Tibial nerve (tissue), 4 donors: Measurements from ENCODE around the gene ZNF518B.

ENCODE experiments used
- CTCF ChIP-seq, 5 experiments: fragments of 200-600 bp in 3 of 5; fragments of 450-650 bp in 2 of 5; sonication (generic) in 3 of 5; IDR thresholded peaks; one replicate each; pipeline ENCODE4 v1.5.1; 2016 to 2019; ENCODE audit warnings: antibody characterized with exemption in 5 of 5, mild to moderate bottlenecking in 3 of 5, moderate library complexity in 2 of 5
- EP300 ChIP-seq, 2 donors: sonication (generic); formaldehyde crosslinking; IDR thresholded peaks; one replicate each; pipeline ENCODE4 v1.6.1; 2017; ENCODE audit warnings: antibody characterized with exemption in 2 of 2, mild to moderate bottlenecking in 1 of 2
- POLR2A ChIP-seq, 2 donors: fragments of 450-650 bp; IDR thresholded peaks; one replicate each; pipeline ENCODE4 v1.6.1; 2017; ENCODE audit warnings: antibody characterized with exemption in 2 of 2, mild to moderate bottlenecking in 2 of 2, moderate library complexity in 2 of 2

GRCh38 chr4:10470505-10470904 is 13.3 kb upstream of the ZNF518B start:
- no peak for TF ChIP-seq POLR2A (IDR thresholded peaks at IDR 0.05)
- no peak for TF ChIP-seq CTCF (IDR thresholded peaks at IDR 0.05)
- no peak for TF ChIP-seq EP300 (IDR thresholded peaks at IDR 0.05)
